Daoy (cell line): ENCODE measurements around the gene EXOC6. TPM values are rescaled to one million over a fixed set of nuclear protein-coding genes. Genes with fewer than 3 reads are reported as not detected.
"Not testable (repeated sequence)": the region's sequence is repeated elsewhere in the genome, so short reads cannot be mapped to it uniquely, and the experiment has no call there.

ENCODE experiments used
- DNase-seq: peaks from one replicate; pipeline ENCODE4 v3.0.0-alpha.2; 2015; ENCODE audit warnings: low read depth
- total RNA-seq: library from RNA; depleted of rRNA; stranded (reverse); fragments of >200 nt; shearing (Covaris generic); gene quantifications from 2 replicates; pipeline ENCODE4 v1.2.3, GENCODE V29; 2014

Gene EXOC6
- total RNA-seq, 1 experiment from 2014 or later, result 16.3 TPM

DNA sequence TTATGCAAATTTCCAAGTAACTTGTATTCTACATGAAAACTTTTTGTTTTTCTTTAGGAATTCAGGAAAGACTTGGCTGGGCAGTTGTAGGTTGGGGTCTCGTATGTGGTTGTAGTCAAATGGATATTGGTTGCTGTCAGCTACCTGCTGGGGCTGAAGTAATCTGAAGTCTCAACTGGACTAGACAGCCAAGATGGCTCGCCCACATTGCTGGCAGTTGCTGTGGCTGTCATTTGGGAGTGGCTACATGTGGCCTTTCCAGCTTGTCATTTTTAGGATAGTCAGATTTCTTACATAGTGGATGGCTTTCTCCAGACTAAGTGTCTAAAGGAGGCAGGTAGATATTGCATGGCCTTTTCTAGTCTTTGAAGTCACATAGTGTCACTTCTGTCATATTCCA, 32.6 kb downstream of the EXOC6 start:
- DNase-seq, result no peak

DNA sequence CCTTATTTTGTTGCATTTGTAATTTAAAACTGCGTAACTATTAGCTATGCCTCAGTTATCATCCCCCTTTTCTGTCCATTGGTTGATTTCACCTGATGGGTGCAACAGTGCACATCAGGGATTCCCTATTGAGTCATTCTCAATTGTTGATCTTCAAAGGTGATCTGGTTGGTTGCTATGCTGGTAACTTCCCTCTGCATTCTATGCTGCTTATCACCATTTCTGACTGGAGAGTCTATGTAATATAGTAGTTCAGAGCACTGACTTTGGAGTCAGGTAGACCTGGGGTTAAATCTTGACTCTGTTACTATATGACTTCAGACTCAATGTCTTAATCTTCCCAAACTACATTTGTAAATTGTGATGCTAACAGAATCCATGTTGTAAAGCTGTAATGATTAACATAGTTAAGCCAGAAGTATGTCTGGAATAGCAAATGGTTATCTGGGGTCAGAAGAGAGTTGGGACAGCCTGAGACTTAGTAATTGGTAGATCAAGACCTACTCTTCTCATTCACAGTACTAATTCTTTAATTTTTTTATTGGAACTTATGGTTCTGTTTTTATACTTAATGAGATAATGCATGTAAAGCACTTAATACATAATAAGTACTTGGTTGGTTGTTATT, 38.1 kb downstream of the EXOC6 start:
- no peak for DNase-seq

DNA sequence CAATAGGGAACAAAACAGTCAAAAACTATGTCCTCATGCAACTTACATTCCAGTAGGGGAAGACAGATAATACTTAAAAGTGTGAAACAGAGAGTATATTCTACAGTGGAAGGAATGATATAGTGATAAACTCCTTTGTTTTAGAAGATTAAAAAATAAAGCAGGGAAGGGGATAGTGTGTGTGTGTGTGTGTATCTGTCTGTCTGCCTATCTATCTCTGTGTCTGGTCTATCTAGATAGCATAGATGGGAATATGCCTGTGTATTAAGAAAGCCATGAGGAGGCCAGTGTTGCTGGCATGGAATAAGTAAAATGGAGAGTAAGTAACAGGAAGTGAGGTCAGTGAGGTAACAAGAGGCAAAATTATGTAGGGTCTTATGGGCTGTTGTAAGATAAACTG, 42.2 kb downstream of the EXOC6 start:
- DNase-seq, result no peak

DNA sequence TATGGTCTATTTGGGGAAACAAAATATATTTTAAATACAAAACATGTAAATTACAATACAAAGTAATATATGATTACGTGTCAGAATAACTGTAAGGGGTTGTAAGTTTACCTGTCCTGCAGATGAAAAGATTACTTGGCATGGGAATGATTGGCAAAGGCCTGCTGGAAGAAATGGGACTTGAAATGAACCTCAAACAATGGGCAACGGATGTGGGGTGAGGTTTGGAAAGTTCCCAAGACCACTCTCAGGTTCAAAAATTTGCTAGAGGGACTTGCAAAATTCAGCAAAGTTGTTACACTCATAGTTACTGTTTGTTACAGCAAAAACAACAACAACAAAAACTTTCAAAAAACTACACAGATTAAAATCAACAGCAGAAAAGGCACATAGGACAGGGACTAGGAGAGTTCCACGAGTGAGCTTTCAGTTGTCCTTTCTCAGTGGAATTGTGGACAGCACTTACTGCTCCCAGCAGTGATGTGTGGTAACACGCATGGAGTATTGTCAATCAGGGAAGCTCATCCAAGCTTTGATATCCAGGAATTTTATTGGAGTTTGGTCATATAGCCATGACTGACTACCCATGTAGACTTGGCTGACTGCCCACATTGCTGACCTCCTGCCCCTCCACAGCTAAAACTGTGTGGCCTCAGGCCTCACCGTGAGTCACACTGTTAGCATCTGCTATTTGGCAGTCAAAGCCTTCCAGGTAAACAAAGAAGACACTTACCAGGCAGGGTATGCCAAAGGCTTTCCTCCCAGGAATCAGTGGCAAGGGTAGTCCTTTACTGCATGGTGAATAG, 43.8 kb downstream of the EXOC6 start:
- peak; percentile 91 for DNase-seq

DNA sequence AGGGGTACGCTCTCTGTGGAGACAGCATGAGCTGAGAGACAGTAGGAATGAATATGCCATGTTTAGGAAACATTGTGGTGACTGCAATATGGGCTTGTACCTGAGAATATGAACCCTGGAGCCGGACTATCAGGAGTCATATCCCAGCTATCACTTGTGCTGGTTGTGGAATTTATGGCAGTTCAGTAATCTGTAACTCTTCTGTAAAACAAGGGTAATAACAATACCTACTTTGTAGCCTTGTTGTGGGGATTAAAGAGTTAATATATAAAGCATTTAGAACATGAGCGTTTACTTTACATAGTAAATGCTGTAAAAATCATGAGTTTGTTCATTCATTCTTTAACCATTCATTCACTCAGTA, 44.4 kb downstream of the EXOC6 start:
- DNase-seq, result no peak

DNA sequence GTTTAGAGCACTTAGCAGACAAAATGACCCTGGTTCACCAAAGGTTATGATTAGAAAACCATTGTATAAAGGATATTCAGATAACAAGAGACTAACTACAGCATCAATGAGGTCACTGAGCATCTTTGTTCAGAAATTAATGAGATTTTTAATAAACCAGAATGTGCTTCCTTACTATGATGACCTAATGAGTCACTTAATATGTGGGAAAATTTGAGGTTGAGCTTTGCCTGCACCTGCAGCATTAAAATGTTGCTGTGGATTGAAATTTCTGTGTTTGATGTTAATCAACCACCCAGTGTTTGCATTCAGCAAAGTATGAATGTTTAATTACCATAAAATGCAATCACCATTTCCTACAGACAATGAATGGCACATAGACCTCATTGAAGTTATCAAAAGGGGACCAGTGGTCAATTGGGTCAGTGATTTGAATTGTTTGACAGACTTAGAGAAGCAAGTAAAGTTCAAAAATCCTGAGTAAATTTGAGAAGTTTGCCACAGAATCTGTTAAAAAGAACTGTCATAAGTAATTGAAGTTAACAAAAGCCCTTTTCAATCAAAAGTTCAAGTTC, 45.8 kb downstream of the EXOC6 start:
- no peak for DNase-seq

DNA sequence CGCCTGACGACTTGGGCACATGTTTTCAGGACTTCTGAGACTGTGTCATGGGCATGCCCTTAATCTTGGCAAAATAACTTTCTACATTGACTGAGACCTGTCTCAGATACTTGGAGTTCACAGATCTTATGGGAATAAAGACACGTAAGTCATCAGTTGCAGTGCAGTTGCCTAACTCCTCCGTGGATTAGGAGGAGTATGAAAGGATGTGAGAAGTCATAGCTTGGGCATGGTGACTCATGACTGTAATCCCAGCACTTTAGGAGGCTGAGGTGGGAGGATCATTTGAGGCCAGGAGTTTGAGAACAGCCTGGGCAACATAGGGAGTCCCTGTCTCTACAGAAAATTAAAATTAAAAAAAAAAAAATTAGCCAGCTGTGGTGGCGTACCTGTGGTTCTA, 49.6 kb downstream of the EXOC6 start:
- no peak for DNase-seq

DNA sequence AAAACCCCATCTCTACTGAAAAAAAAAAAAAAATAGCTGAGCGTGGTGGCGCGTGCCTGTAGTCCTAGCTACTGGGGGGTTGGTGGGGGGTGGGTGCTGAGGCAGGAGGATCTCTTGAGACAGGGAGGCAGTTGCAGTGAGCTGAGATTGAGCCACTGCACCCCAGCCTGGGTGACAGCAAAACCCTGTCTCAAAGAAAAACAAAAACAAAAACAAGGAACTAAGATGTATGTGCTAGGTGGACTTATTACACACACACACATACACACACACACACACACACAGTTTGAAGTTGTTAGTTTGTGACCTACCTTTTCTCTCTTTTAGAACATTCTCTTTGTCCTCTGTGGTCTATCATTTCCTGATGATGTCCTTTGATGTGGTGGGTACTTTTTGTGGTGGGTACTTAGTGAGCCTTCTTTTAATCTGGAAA, 53.5 kb downstream of the EXOC6 start:
- DNase-seq, result no peak

DNA sequence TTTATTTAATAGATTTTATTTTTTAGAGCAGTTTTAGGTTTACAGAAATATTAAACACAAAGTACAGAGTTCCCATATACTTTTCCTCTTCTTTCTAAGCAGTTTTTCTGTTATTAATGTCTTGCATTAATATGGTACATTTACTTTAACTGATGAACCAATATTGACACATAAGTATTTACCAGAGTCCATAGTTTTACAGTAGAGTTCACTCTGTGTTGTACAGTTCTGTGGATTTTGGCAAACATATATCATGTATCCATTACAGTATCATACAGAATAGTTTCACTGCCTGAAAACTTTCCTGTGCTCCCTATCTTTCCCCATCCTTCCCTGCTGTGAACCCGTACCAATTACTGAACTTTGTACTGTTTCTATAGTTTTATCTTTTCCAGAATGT, 55.3 kb downstream of the EXOC6 start:
- DNase-seq, result no peak

DNA sequence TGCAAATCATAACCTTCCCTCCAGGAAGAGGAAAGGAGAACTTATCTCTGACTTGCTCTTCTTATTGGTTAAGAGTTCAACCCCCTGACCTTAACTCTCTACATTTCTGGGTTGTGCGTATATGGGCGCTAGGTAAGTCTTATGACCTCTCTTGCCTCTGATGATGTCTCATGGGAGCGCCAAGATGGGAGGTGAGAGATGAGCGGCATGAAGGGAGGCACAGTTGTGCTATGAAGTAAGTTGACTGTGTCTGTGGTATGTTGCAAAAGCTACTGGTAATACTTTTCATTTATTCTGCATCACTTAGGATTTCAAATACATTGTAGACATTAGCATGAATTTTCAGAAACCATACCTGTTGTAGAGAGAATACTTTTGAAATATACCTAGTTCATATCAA, 59.0 kb downstream of the EXOC6 start:
- no peak for DNase-seq

DNA sequence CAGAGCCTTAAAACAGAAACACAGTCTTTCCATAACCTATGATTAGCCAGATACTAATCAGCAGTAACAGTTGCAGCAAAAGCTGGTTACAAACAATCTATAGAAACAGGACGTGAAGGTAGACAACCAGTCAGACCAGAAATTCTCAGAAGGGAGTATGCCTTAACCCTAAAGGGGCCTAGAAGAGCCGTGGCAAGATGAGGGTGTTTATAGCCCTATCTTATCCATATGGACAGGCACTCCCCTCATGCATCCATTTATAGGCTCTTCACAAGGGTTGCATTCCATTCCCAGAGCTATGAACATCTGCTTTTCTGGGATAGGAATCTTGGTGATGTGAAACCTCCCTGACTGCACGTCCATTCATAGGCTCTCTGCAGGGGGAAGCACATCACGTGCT, 64.3 kb downstream of the EXOC6 start:
- not testable (repeated sequence) for DNase-seq

DNA sequence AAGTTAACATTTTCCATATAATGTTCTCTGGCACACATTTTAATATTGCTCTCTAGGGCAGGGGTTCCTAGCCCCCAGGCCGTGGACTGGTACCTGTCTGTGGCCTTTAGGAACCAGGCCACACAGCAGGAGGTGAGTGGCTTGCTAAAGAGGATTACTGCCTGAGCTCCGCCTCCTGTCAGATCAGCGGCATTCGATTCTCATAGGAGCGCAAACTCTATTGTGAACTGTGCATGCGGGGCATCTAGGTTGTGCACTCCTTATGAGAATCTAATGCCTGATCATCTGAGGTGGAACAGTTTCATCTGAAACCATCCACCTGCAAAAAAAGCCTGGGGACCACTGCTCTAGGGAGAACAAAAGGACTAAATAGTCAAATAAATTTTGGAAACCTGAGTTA, 65.7 kb downstream of the EXOC6 start:
- no peak for DNase-seq

DNA sequence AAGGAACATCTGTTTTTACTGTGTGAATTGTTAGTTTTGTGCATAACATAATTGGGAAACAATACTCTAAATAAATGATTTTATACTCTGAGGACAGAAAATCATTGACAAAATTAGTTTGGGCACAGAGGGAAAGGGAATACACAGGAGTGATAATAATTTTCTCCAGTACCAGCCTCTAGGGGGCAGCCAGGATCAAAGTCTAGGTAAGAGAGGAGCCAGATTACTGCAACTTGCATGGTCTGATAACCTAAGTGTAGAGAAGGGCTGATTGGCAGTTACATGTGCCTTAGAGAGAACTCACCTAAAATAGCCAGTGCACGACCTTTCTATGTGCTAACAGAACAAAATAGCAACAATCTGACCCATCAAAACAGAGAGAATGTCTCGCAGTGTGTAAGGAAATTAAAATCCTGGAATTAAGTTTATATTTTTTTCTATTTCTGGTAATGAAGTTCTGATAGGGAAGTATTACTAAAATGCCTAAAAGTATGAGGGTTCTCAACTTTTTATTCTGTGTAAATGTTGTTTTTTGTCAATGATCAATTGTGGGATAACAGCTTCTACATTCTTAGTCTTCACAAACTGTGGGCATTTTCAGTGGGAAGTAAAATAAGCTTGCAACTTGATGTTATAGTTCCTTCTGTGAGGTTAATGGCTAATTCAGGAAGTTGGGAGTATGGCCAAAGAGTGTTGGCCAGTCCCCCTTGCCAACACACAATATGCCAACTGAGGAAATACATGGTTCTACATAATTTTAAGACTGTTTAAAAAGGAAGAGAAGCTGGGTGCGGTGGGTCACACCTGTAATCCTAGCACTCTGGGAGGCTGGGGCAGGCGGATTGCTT, 66.4 kb downstream of the EXOC6 start:
- peak; percentile 23 for DNase-seq

DNA sequence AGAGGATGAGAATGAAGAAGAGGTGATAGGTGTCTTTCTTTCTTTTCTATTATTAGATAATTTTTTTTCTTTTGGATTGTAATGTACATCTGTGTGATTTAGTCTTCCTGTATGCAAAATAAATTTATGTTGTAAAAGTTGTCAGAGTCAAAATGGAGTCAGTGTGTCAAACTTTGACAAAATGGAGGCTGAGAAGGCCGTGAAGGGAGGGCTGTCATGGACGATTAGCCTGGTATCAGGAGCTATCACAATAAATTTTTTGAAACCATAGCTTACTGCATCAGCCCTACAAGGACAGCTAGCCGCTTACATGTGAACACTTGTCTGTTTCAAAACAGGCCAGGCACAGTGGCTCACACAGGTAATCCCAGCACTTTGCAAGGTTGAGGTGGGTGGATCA, 67.6 kb downstream of the EXOC6 start:
- DNase-seq, result no peak

DNA sequence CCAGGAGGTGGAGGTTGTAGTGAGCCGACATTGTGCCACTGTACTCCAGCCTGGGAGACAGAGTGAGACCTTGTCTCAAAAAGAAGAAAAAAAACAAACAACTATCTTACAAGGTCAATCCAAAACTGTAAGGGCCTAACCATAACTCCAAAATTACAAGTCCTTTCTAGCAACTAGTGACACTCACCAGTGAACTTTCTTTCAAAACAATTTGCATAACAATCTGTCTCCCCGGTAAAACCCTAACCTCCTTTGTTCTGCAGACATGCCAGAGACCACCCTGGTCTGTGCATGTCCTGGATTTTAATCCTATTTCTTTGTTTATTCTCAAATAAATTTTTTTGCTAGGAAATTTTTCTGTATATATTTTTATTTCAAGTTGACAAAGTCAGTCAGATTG, 68.1 kb downstream of the EXOC6 start:
- DNase-seq, result no peak

DNA sequence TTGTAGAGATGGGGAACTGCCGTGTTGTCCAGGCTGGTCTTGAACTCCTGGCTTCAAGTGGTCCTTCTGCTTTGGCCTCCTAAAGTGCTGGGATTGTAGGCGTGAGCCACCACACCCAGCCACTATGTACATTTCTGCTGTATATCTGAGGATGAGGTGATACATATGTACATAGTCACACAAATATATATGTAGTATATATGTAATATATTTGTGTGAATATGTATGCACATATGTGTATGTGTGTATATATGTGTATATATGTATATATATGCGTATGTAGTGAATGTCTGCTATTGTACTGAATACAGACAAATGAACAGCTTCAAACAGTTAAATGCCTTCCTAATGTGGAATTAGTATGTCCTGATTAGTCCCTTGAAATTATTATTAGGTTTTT, 70.3 kb downstream of the EXOC6 start:
- DNase-seq, result no peak

DNA sequence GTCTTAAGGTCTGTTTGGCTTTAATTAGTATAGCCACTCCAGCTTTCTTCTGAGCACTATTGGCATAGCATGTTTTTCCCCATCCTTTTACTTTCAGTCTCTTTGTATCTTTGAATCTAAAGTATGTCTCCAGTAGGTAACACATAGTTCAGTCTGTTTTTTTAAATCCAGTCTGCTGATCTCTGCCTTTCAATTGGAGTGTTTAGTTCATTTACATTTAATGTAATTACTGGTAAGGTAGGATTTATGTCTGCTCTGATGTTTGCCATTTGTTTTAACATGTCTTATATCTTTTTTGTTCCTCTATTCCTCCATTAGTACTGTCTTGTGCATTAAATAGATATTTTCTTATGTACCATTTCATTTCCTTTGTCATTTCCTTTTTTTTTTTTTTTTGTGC, 72.5 kb downstream of the EXOC6 start:
- no peak for DNase-seq

DNA sequence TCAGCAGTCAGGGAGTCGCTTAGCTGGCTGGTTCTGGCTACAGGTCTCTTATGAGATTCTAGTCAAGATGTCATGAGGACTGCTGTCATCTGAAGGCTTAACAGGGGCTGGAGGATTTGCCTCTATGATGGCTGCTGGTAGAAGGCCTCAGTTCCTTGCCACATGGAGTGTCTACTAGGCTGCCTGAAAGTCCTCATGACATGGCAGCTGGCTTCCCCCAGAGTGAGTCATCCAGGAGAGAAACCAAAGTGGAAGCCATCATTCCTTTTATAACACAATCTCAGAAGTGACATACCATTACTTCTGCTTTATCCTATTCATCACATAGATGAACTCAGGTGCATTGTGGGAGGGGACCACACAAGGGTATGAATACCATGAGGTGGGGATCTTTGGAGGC, 75.1 kb downstream of the EXOC6 start:
- DNase-seq, result peak; percentile 3

DNA sequence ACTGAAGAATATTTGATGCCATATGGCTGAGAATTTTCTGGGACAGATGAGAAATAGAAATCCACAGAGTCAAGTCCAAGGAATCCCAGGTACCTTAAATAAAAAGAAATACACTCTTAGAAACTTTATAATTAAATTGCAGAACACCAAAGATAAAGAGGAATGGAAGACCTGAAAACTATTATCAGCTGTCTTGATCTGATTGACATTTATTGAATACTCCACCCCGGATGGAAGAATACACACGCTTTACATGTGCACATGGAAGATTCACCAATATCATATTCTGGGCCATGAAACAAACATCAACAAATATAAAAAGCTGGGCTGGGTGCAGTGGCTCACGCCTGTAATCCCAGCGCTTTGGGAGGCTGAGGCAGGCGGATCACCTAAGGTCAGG, 81.6 kb downstream of the EXOC6 start:
- DNase-seq, result no peak

DNA sequence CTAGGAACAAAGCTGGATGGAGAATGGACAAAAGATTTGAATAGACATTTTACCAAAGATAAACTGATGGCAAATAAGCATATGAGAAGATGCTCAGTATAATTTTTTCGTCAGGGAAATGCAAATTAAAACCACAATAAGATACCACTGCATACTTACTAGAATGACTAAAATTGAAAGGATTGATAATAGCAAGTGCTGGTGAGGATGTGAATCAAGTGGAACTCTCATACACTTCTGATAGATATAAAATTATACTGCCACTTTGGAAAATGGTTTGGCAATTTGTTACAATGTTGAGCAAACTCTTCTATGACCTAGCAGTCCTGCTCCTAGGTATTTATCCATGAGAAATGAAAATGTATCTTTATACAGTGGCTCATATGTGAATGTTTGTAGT, 83.3 kb downstream of the EXOC6 start:
- DNase-seq, result no peak

DNA sequence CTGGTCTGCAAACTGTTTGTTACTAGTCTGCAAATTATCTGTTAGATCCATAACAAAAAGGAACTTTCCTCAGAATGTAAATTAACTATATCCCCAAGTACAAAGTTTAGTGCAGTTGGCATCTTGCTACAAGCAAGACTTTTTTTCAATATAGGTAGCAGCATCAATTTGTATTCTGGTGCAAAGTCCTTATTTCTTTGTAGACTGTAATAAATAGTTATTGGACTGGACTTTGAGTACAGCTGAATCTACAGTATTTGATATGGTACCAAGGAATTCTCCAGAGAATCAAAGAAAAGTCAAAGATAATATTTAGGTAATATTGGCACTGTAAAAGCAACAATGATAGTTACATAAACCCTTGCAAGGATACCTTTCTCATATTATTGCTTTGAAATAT, 89.6 kb downstream of the EXOC6 start:
- DNase-seq, result no peak

DNA sequence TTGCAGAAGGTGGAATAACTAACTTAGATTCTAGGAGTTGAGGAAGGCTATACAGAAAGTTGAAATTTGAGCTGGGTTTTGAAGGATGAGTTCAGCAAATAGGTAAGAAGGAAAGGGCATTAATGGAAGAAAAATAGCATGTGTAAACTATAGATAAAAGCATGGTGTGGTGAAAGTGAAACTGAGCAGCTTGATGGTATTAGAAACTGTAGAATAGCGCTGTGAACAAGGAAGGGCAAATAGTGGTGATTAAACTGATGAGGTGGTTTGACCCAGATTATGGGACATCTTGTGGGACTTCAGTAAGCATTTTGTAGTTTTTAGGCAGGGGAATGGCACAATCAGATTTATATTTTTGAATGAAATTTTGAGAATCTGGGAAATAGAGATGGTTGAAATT, 90.5 kb downstream of the EXOC6 start:
- no peak for DNase-seq
